HepG2 (cell line): ENCODE data around the gene PRIMPOL. TPM values are rescaled to one million over a fixed set of nuclear protein-coding genes. Genes with fewer than 3 reads are reported as not detected.
A peak's percentile ranks its signal among the peaks of the same experiment; 100 is the strongest.

Source experiments
- ASH2L ChIP-seq: fragments of 300-600, 200-600 bp; sonication (generic); IDR thresholded peaks from 2 replicates; pipeline ENCODE4 v1.7.0; 2017; ENCODE audit warnings: low read depth, mild to moderate bottlenecking, moderate library complexity, mixed read lengths, low read length; ENCODE audit not compliant: insufficient read length
- ESRRA ChIP-seq: sonication (generic); formaldehyde crosslinking; IDR thresholded peaks from 2 replicates; pipeline ENCODE4 v1.5.1; 2020; ENCODE audit warnings: mild to moderate bottlenecking, low read depth, missing genetic modification reagents
- KAT7 ChIP-seq: IDR thresholded peaks from 2 replicates; pipeline ENCODE4 v1.6.1; 2018; ENCODE audit warnings: borderline replicate concordance, missing compliant biosample characterization
- NFIC ChIP-seq: IDR thresholded peaks from 2 replicates; pipeline ENCODE4 v1.6.1; 2012; ENCODE audit warnings: mild to moderate bottlenecking, low read length, inconsistent platforms
- NFKB2 ChIP-seq: sonication (generic); formaldehyde crosslinking; IDR thresholded peaks from 2 replicates; pipeline ENCODE4 v1.4.0; 2020; ENCODE audit warnings: missing genetic modification reagents, borderline replicate concordance
- NKX3-1 ChIP-seq: sonication (generic); formaldehyde crosslinking; IDR thresholded peaks from 2 replicates; pipeline ENCODE4 v1.5.0; 2020; ENCODE audit warnings: missing genetic modification reagents
- TGIF2 ChIP-seq: IDR thresholded peaks from 2 replicates; pipeline ENCODE4 v1.6.1; 2016; ENCODE audit warnings: control low read depth, missing compliant biosample characterization
- YEATS2 ChIP-seq: sonication (generic); formaldehyde crosslinking; IDR thresholded peaks from 2 replicates; pipeline ENCODE4 v1.4.0; 2020; ENCODE audit warnings: missing genetic modification reagents, borderline replicate concordance
- ZBTB2 ChIP-seq: sonication (generic); formaldehyde crosslinking; IDR thresholded peaks from 2 replicates; pipeline ENCODE4 v1.8.0; 2022; ENCODE audit warnings: low read depth, missing genetic modification reagents
- ZFAT ChIP-seq: sonication (generic); formaldehyde crosslinking; conservative IDR thresholded peaks from 2 replicates; pipeline ENCODE4 v1.8.1; 2023; ENCODE audit warnings: missing genetic modification reagents, inconsistent platforms
- ZNF513 ChIP-seq: sonication (generic); formaldehyde crosslinking; conservative IDR thresholded peaks from 2 replicates; pipeline ENCODE4 v1.5.0; 2020; ENCODE audit warnings: missing genetic modification reagents
- ZNF629 ChIP-seq: sonication (generic); formaldehyde crosslinking; conservative IDR thresholded peaks from 2 replicates; pipeline ENCODE4 v1.5.0; 2020; ENCODE audit warnings: missing genetic modification reagents
- ZNF652 ChIP-seq: IDR thresholded peaks from 2 replicates; pipeline ENCODE4 v1.6.1; 2016; ENCODE audit warnings: low read depth, borderline replicate concordance
- ZSCAN22 ChIP-seq: sonication (generic); formaldehyde crosslinking; IDR thresholded peaks from 2 replicates; pipeline ENCODE4 v1.4.0; 2020; ENCODE audit warnings: mild to moderate bottlenecking, missing genetic modification reagents
- ZSCAN31 ChIP-seq: sonication (generic); formaldehyde crosslinking; IDR thresholded peaks from 2 replicates; pipeline ENCODE4 v1.5.0; 2020; ENCODE audit warnings: low read depth, mild to moderate bottlenecking, missing genetic modification reagents
- polyA plus RNA-seq, 8 experiments: library from polyadenylated mRNA; depleted of rRNA in 3 of 8; stranded (reverse) in 7 of 8; unstranded in 1 of 8; fragments of >200 nt; fragmentation: Illumina TruSeq in 4 of 8; extraction: Trizol in 4 of 8; gene quantifications; 2 replicates each; pipeline versions ENCODE4 v1.2.1 to v1.2.3, GENCODE V29; 2011 to 2016; ENCODE audit warnings: low read depth in 4 of 8, missing spikeins in 1 of 8, mixed read lengths in 1 of 8; ENCODE audit not compliant: insufficient read depth in 1 of 8
- total RNA-seq, 5 experiments: library from RNA; depleted of rRNA; stranded (reverse); fragments of >200 nt; fragmentation: Illumina TruSeq; extraction: Trizol; gene quantifications; 2 replicates each; pipeline ENCODE4 v1.2.3, GENCODE V29; 2016; ENCODE audit warnings: low read depth in 1 of 5
- TF ChIP-seq, protein P1 (sequence below): sonication (generic); formaldehyde crosslinking; IDR thresholded peaks from 2 replicates; pipeline ENCODE4 v1.4.0; 2020; ENCODE audit warnings: missing genetic modification reagents
- TF ChIP-seq, protein P2 (sequence below): sonication (generic); formaldehyde crosslinking; IDR thresholded peaks from 2 replicates; pipeline ENCODE4 v1.4.0; 2020; ENCODE audit warnings: missing genetic modification reagents
- TF ChIP-seq, protein P3 (sequence below): sonication (generic); formaldehyde crosslinking; IDR thresholded peaks from 2 replicates; pipeline ENCODE4 v1.4.0; 2020; ENCODE audit warnings: mild to moderate bottlenecking, missing genetic modification reagents
- TF ChIP-seq, protein P4 (sequence below): IDR thresholded peaks from 2 replicates; pipeline ENCODE4 v1.6.1; 2016; ENCODE audit warnings: mild to moderate bottlenecking, missing biosample characterization, missing genetic modification reagents

The PRIMPOL gene
- total and polyA plus RNA-seq, 2 of the 13 experiments (the other 11 are each of a cell fraction or from before 2014, with no cell fraction given): 7.3 to 11.0 TPM

- TF ChIP-seq, protein P1, sequence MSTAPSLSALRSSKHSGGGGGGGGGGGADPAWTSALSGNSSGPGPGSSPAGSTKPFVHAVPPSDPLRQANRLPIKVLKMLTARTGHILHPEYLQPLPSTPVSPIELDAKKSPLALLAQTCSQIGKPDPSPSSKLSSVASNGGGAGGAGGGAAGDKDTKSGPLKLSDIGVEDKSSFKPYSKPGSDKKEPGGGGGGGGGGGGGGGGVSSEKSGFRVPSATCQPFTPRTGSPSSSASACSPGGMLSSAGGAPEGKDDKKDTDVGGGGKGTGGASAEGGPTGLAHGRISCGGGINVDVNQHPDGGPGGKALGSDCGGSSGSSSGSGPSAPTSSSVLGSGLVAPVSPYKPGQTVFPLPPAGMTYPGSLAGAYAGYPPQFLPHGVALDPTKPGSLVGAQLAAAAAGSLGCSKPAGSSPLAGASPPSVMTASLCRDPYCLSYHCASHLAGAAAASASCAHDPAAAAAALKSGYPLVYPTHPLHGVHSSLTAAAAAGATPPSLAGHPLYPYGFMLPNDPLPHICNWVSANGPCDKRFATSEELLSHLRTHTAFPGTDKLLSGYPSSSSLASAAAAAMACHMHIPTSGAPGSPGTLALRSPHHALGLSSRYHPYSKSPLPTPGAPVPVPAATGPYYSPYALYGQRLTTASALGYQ (CRISPR knock-in tag): peak; percentile 27; the same call in 1 of the 2 replicates
- TF ChIP-seq TGIF2 (CRISPR knock-in tag) (peak; percentile 20; the same call in 1 of the 2 replicates), ESRRA (peak; percentile 19; the same call in 1 of the 2 replicates), ZBTB2 (CRISPR knock-in tag) (peak; percentile 46; the same call in 1 of the 2 replicates), ZNF652 (CRISPR knock-in tag) (no peak), ZNF629 (CRISPR knock-in tag) (peak; percentile 15; the same call in 1 of the 2 replicates), NFIC (no peak), YEATS2 (CRISPR knock-in tag) (peak; percentile 37; the same call in 1 of the 2 replicates), NFKB2 (CRISPR knock-in tag) (0 out of 2 replicates have a peak, but pooled peaks have one; percentile 21), ZSCAN22 (CRISPR knock-in tag) (no peak), NKX3-1 (CRISPR knock-in tag) (0 out of 2 replicates have a peak, but pooled peaks have one; percentile 20), ZNF513 (no peak), ASH2L (no peak), ZSCAN31 (CRISPR knock-in tag) (peak; percentile 70; the same call in 1 of the 2 replicates), KAT7 (CRISPR knock-in tag) (peak; percentile 64; the same call in 1 of the 2 replicates), ZFAT (CRISPR knock-in tag) (no peak)
- TF ChIP-seq, protein P2, sequence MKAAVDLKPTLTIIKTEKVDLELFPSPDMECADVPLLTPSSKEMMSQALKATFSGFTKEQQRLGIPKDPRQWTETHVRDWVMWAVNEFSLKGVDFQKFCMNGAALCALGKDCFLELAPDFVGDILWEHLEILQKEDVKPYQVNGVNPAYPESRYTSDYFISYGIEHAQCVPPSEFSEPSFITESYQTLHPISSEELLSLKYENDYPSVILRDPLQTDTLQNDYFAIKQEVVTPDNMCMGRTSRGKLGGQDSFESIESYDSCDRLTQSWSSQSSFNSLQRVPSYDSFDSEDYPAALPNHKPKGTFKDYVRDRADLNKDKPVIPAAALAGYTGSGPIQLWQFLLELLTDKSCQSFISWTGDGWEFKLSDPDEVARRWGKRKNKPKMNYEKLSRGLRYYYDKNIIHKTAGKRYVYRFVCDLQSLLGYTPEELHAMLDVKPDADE (CRISPR knock-in tag): no peak
- TF ChIP-seq, protein P3, sequence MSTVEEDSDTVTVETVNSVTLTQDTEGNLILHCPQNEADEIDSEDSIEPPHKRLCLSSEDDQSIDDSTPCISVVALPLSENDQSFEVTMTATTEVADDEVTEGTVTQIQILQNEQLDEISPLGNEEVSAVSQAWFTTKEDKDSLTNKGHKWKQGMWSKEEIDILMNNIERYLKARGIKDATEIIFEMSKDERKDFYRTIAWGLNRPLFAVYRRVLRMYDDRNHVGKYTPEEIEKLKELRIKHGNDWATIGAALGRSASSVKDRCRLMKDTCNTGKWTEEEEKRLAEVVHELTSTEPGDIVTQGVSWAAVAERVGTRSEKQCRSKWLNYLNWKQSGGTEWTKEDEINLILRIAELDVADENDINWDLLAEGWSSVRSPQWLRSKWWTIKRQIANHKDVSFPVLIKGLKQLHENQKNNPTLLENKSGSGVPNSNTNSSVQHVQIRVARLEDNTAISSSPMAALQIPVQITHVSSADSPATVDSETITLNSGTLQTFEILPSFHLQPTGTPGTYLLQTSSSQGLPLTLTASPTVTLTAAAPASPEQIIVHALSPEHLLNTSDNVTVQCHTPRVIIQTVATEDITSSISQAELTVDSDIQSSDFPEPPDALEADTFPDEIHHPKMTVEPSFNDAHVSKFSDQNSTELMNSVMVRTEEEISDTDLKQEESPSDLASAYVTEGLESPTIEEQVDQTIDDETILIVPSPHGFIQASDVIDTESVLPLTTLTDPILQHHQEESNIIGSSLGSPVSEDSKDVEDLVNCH (CRISPR knock-in tag): no peak
- TF ChIP-seq, protein P4, sequence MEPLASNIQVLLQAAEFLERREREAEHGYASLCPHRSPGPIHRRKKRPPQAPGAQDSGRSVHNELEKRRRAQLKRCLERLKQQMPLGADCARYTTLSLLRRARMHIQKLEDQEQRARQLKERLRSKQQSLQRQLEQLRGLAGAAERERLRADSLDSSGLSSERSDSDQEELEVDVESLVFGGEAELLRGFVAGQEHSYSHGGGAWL (CRISPR knock-in tag): 0 out of 2 replicates have a peak, but pooled peaks have one; percentile 12
These were observed at the start of gene PRIMPOL, which contains the start of gene CASP3 (continued) for GRCh38 chr4:184649026-184649970.
